Natural killer cell treated with Interleukin-12 subunit alpha and Interleukin-12 subunit beta and Interleukin-15 and Interleukin-18, amount 100 ng/mL, for 72 hours (primary cell): Measurements from ENCODE around the gene RASGEF1C. TPM values are rescaled to one million over a fixed set of nuclear protein-coding genes. Genes with fewer than 3 reads are reported as not detected.
A peak's percentile ranks its signal among the peaks of the same experiment; 100 is the strongest.

ENCODE experiments used
- ATAC-seq, 2 donors: fragments of 150-1000 bp; cut with Tn5 transposase in 1 of 2; sonication (Bioruptor Pico), chemical (Tn5 transposase) in 1 of 2; 2 replicates each; pipeline ENCODE4 v1.10.0; 2021
- DNase-seq: peaks from one replicate; pipeline ENCODE4 v3.0.0; 2022; ENCODE audit warnings: low spot score
- H3K27ac Mint-ChIP-seq, 2 donors: 1 replicate in 1 of 2; 2 replicates in 1 of 2; pipeline ENCODE4 v1.8.0; 2022; ENCODE audit warnings: mixed read lengths in 2 of 2, mild to moderate bottlenecking in 1 of 2, moderate library complexity in 1 of 2
- H3K27me3 Mint-ChIP-seq, 2 donors: 1 replicate in 1 of 2; 2 replicates in 1 of 2; pipeline ENCODE4 v1.8.0; 2022; ENCODE audit warnings: mixed read lengths in 2 of 2
- H3K36me3 Mint-ChIP-seq: one replicate; pipeline ENCODE4 v1.8.0; 2022; ENCODE audit warnings: mixed read lengths
- H3K4me1 Mint-ChIP-seq, 2 donors: 1 replicate in 1 of 2; 2 replicates in 1 of 2; pipeline ENCODE4 v1.8.0; 2022; ENCODE audit warnings: low read depth in 2 of 2, mixed read lengths in 2 of 2, mild to moderate bottlenecking in 1 of 2
- H3K4me3 Mint-ChIP-seq: one replicate; pipeline ENCODE4 v1.8.0; 2022; ENCODE audit warnings: mixed read lengths
- H3K9me3 Mint-ChIP-seq: 2 replicates; pipeline ENCODE4 v1.8.0; 2022; ENCODE audit warnings: mixed read lengths
- total RNA-seq, 2 donors: library from RNA; stranded (reverse); gene quantifications; one replicate each; pipeline ENCODE4 v1.2.3, GENCODE V29; 2022

Gene RASGEF1C
- total RNA-seq, 2 donors from 2014 or later = not detected

- H3K4me3 Mint-ChIP-seq = no peak overlapping the region
- peaks cover 5% of the 10 kb centered on the region for H3K9me3 Mint-ChIP-seq
- DNase-seq (peak; percentile 54), ATAC-seq (no peak)
- H3K36me3 Mint-ChIP-seq = peaks cover 7% of the 10 kb centered on the region
- H3K27me3 Mint-ChIP-seq = peaks cover 17 to 18% of the 10 kb centered on the region in 2 donors
- no peaks in the 10 kb centered on the region for H3K4me1 Mint-ChIP-seq
- no peak overlapping the region for H3K27ac Mint-ChIP-seq
These were observed 107.4 kb downstream of the RASGEF1C start for GRCh38 chr5:180101451-180102105.

DNA sequence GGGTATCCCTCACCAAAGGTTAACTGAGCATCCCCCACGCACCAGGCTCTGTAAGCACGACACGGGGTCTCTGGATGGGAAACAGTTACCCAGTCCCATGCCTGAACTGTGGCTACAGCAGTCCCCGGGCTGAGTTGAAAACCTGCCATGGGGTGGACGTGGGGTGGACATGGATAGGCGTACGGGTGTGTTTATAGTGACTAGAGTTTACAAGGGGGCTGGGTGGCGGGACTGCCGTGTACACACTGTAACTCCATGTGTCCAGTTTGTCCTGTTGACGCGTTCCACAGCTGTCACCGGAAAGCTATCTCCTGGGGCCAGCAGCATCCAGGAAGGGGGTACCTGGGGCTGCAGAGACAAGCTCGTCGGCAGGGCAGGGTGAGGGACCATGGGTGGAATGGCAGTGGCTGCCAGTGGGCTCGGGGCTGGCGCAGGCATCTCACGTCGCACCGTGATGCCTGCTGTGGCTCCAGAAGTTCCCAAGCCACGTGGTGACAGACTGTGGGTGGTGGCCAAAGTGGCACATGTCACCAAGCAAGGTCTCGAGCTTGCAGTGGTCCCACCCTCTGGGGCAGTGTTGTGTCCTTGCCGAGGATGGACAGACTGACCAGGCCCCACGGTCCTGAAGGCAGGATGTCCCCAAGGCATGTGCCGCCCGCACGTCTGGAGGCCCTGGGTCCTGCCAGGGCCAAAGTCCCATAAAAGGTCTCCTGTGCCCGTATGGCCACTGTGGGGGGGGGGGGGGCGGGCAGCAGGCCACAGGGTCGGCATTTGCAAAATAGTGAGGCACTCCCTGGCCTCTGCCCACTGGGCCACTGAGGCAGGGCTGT, 108.2 kb downstream of the RASGEF1C start:
- Mint-ChIP-seq H3K4me1 (no peaks in the 10 kb centered on the region), H3K27ac (no peak overlapping the region), H3K4me3 (no peak overlapping the region), H3K27me3 (peaks cover 10 to 13% of the 10 kb centered on the region in 2 donors), H3K9me3 (no peaks in the 10 kb centered on the region), H3K36me3 (no peaks in the 10 kb centered on the region)
- ATAC-seq (peak in 1 of 2 donors; percentile 34), DNase-seq (peak; percentile 51)

- Mint-ChIP-seq H3K27ac (no peak overlapping the region), H3K27me3 (peaks cover 18 to 20% of the 10 kb centered on the region in 2 donors), H3K4me1 (no peaks in the 10 kb centered on the region), H3K4me3 (no peak overlapping the region), H3K9me3 (no peaks in the 10 kb centered on the region), H3K36me3 (peaks cover 4% of the 10 kb centered on the region)
- peak; percentile 56 for DNase-seq
- peak; percentile 4 to 38 for ATAC-seq
These were observed 109.0 kb downstream of the RASGEF1C start for GRCh38 chr5:180099733-180100611.

GRCh38 chr5:180098991-180099732, 109.8 kb downstream of the RASGEF1C start:
- Mint-ChIP-seq H3K36me3 (peaks cover 4% of the 10 kb centered on the region), H3K4me3 (no peak overlapping the region), H3K4me1 (no peaks in the 10 kb centered on the region), H3K27me3 (peaks cover 19 to 20% of the 10 kb centered on the region in 2 donors), H3K9me3 (no peaks in the 10 kb centered on the region), H3K27ac (no peak overlapping the region)
- DNase-seq = peak; percentile 60
- peak; percentile 23 to 46 for ATAC-seq

DNA sequence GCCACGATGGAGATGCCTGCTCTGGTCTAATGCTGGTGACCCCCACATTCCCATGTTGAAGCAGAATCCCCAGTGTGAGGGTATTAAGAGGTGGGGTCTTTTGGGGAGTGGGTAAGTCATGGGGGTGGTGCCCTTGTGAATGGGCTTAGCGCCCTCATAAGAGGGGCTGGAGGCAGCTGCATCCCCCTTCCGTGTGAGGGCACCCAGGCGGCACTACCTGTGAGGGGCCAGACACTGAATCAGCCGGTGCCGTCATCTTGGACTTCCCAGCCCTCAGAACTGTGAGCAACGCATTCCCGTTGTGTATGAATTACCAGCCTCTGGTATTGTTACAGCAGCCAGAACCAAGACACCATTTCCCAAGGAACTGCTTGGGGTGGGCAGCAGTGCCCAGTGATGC, 110.5 kb downstream of the RASGEF1C start:
- Mint-ChIP-seq H3K27ac (no peak overlapping the region), H3K4me3 (no peak overlapping the region), H3K4me1 (peaks cover 0 to 3% of the 10 kb centered on the region in 2 donors), H3K9me3 (no peaks in the 10 kb centered on the region), H3K27me3 (peaks cover 23 to 24% of the 10 kb centered on the region in 2 donors), H3K36me3 (peaks cover 4% of the 10 kb centered on the region)
- peak; percentile 44 for DNase-seq
- ATAC-seq = no peak

- DNase-seq (peak; percentile 48), ATAC-seq (no peak)
- Mint-ChIP-seq H3K36me3 (peaks cover 4% of the 10 kb centered on the region), H3K4me3 (no peak overlapping the region), H3K27me3 (peaks cover 21 to 25% of the 10 kb centered on the region in 2 donors), H3K4me1 (peaks cover 0 to 3% of the 10 kb centered on the region in 2 donors), H3K9me3 (no peaks in the 10 kb centered on the region), H3K27ac (no peak overlapping the region)
These were observed 111.1 kb downstream of the RASGEF1C start for GRCh38 chr5:180097926-180098325.

- ATAC-seq (no peak), DNase-seq (peak; percentile 49)
- Mint-ChIP-seq H3K27me3 (peaks cover 18 to 27% of the 10 kb centered on the region in 2 donors), H3K27ac (peak overlapping the region in 1 of 2 donors; percentile 56), H3K9me3 (no peaks in the 10 kb centered on the region), H3K36me3 (peaks cover 4% of the 10 kb centered on the region), H3K4me1 (peaks cover 0 to 3% of the 10 kb centered on the region in 2 donors), H3K4me3 (no peak overlapping the region)
These were observed 111.7 kb downstream of the RASGEF1C start for GRCh38 chr5:180097163-180097894.

DNA sequence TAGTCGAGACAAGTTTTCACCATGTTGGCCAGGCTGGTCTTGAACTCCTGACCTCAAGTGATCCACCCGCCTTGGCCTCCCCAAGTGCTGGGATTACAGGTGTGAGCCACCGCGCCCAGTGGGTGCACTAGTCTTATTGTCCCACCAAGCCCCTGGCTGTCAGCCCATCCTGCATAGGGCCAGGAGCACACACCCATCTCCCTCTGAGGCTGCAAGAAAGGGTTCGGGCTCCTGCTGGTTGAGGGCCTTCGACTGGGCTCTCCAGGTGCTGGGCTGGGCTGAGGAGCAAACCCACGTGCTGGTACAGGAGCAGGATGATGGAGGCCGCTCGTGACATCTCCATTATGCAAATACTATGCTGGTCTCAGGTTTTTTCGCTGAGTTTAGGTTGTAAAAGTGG, 112.4 kb downstream of the RASGEF1C start:
- H3K27ac Mint-ChIP-seq = peak overlapping the region in 1 of 2 donors; percentile 56
- peaks cover 4% of the 10 kb centered on the region for H3K36me3 Mint-ChIP-seq
- H3K9me3 Mint-ChIP-seq = no peaks in the 10 kb centered on the region
- DNase-seq = peak; percentile 49
- ATAC-seq = no peak
- peaks cover 16 to 27% of the 10 kb centered on the region in 2 donors for H3K27me3 Mint-ChIP-seq
- no peak overlapping the region for H3K4me3 Mint-ChIP-seq
- H3K4me1 Mint-ChIP-seq = peaks cover 0 to 6% of the 10 kb centered on the region in 2 donors

DNA sequence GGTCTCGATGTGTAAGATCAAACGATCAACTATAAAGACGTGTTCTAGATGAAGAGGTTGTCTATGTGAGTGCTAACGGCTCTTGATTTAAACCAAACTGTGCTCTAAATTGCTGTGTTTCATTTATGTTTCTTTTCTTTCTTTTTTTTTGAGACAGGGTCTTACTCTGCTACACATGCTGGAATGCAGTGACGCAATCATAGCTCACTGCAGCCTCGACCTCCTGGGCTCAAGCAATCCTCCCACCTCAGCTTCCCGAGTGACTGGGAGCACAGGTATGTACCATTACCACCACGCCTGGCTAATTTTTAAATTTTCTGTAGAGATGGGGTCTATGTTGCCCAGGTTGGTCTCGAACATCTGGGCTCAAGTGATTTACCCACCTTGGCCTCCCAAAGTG, 113.5 kb downstream of the RASGEF1C start:
- ATAC-seq = no peak
- DNase-seq = no peak
- Mint-ChIP-seq H3K36me3 (peaks cover 4% of the 10 kb centered on the region), H3K4me3 (no peak overlapping the region), H3K27ac (peak overlapping the region in 1 of 2 donors; percentile 47), H3K27me3 (peaks cover 16 to 27% of the 10 kb centered on the region in 2 donors), H3K4me1 (peaks cover 0 to 11% of the 10 kb centered on the region in 2 donors), H3K9me3 (no peaks in the 10 kb centered on the region)

GRCh38 chr5:180093651-180094382, 115.2 kb downstream of the RASGEF1C start:
- no peaks in the 10 kb centered on the region for H3K9me3 Mint-ChIP-seq
- peaks cover 18 to 27% of the 10 kb centered on the region in 2 donors for H3K27me3 Mint-ChIP-seq
- H3K4me3 Mint-ChIP-seq = no peak overlapping the region
- no peak overlapping the region for H3K27ac Mint-ChIP-seq
- H3K36me3 Mint-ChIP-seq = peaks cover 4% of the 10 kb centered on the region
- DNase-seq (peak; percentile 37), ATAC-seq (no peak)
- H3K4me1 Mint-ChIP-seq = peaks cover 0 to 15% of the 10 kb centered on the region in 2 donors

GRCh38 chr5:180093241-180093640, 115.8 kb downstream of the RASGEF1C start:
- Mint-ChIP-seq H3K4me3 (no peak overlapping the region), H3K27me3 (peaks cover 21 to 27% of the 10 kb centered on the region in 2 donors)

More at GRCh38 chr5:180093241-180093640, 115.8 kb downstream of the RASGEF1C start:
- H3K4me1 Mint-ChIP-seq = peaks cover 2 to 17% of the 10 kb centered on the region in 2 donors
- DNase-seq = peak; percentile 13
- no peaks in the 10 kb centered on the region for H3K9me3 Mint-ChIP-seq
- peaks cover 4% of the 10 kb centered on the region for H3K36me3 Mint-ChIP-seq
- peak overlapping the region in 1 of 2 donors; percentile 31 for H3K27ac Mint-ChIP-seq
- no peak for ATAC-seq
